Cardiac fibroblast (primary cell): ENCODE data around the gene KIAA1217.

ENCODE experiments used
- DNase-seq, 2 donors: peaks; one replicate each; pipeline versions ENCODE4 v3.0.0 to v3.0.0-alpha.2; 2010; ENCODE audit warnings: low read depth in 2 of 2
- H3K4me3 ChIP-seq, 2 donors: replicated peaks in 1 of 2; 1 replicate in 1 of 2; 2 replicates in 1 of 2; pipeline ENCODE4 v1.5.1; 2011; ENCODE audit warnings: low read depth in 2 of 2, low read length in 2 of 2, mild to moderate bottlenecking in 2 of 2, moderate library complexity in 1 of 2
- TF ChIP-seq, protein P1 (sequence below): IDR thresholded peaks from one replicate; pipeline ENCODE4 v1.5.1; 2011; ENCODE audit warnings: low read depth, mild to moderate bottlenecking, low read length, inconsistent platforms

Gene KIAA1217

DNA sequence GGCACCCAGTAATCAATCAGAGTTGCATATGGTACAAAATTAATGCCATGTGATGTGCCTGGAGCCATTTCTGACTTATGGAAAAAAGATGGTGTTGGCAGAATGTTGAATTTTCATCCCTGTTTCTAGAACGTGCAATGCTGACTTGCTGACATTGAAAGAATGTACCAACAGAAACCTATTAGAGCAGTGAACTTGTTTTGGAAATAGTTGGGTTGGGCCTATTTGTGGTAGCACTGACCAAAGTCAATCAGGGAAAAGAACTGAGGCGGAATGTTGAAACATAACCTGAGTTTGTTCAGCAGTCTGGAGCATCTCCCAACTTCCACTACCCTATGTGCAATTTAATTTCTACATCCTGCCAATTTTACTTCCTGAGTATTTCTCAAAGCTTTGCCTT, 11.7 kb upstream of the KIAA1217 start:
- TF ChIP-seq, protein P1, sequence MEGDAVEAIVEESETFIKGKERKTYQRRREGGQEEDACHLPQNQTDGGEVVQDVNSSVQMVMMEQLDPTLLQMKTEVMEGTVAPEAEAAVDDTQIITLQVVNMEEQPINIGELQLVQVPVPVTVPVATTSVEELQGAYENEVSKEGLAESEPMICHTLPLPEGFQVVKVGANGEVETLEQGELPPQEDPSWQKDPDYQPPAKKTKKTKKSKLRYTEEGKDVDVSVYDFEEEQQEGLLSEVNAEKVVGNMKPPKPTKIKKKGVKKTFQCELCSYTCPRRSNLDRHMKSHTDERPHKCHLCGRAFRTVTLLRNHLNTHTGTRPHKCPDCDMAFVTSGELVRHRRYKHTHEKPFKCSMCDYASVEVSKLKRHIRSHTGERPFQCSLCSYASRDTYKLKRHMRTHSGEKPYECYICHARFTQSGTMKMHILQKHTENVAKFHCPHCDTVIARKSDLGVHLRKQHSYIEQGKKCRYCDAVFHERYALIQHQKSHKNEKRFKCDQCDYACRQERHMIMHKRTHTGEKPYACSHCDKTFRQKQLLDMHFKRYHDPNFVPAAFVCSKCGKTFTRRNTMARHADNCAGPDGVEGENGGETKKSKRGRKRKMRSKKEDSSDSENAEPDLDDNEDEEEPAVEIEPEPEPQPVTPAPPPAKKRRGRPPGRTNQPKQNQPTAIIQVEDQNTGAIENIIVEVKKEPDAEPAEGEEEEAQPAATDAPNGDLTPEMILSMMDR: no peak
- H3K4me3 ChIP-seq: no peak overlapping the region
- no peak for DNase-seq

DNA sequence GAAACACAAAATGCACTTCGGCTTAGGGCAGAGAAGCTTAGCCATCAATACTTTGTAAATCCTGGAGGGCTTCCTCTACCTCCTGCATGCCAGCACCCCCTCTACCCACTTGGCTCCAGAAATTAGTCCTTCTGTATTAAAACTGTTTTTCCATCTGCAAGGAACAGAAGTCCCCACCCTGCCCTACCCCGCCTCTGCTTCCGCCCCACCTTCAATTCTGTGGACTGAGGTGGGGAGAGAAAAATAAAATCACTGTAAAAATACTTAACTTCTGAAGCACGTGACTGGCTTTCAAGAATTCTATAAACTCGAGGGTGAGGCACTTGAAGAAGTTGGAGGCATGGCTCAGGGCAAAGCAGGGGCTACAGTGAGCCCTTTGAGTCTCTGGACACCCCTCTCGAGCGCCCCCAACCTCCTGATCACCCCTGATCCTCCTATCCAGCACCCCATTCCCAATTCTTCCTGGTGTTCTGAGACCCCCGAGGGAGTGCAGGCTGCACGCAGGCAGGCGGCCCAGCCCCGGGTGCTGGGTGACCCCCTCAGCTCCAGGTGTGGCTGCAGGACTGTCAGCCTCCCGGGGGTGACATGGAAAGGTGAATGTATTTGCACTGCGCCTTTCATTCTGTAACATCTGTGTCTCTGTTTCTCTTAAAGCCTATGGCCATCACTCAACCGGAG, 7.3 kb upstream of the KIAA1217 start:
- TF ChIP-seq, protein P1: no peak
- no peak for DNase-seq

DNA sequence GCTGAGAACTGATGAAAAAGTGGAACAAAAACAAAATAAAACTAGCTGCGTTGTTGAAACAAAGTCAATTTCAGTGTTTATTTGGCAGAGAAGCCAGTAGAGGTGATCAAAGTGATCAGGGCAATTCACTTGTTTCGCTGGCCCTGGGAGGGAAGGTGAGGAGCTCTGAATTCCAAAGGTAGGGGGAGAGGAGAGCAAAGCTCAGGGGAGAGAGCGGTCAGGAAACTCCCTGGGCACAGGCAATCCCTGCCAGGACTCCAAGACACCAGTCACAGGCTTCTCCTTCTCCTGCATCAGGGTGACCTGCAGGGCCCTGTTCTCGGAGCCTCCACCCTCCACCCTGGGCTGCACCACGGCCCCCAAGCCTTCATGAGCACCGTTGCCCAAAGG, 6.8 kb upstream of the KIAA1217 start:
- TF ChIP-seq, protein P1: no peak
- DNase-seq: no peak
- no peak overlapping the region for H3K4me3 ChIP-seq

More for the DNA sequence above, 7.3 kb upstream of the KIAA1217 start:
- H3K4me3 ChIP-seq: no peak overlapping the region

DNA sequence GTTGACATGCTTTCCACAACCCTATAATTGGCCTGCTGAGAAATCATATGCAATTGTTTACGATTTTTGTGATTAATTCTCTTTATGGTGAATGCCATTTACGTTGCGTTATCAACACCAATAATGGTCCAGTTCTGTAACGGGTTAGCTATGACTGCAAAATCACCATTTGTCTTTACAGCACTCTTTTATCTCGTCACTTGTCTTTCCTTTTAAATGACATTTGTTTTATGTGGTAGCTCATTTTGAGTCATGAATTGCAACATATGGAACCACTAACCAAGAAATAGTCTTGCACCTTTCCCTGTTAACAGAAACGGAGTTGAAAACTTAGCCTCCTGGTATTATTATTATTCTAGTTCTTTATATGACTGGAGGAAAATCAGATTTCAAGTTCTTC, 3.1 kb upstream of the KIAA1217 start:
- no peak for DNase-seq
- TF ChIP-seq, protein P1: no peak
- no peak overlapping the region for H3K4me3 ChIP-seq

DNA sequence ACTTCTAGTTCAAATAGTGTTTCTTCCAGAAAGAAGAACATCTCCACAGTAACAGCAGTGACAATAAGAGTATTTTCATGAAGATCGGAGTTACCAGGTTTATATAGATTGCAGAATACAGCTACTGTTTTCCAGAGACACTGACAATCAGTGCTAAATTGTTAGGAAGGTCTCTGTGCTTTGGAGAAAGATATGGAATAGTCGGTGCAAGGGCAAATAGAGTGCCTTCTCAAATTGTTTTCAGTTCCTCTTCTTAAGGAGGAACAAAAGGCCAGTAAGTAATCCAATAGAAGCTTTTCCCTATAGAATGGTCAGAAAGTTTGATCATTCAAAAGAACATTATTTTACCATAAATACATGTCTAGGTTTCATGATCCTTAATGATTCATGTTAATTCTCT, 2.6 kb upstream of the KIAA1217 start:
- H3K4me3 ChIP-seq: no peak overlapping the region
- TF ChIP-seq, protein P1: no peak
- no peak for DNase-seq

DNA sequence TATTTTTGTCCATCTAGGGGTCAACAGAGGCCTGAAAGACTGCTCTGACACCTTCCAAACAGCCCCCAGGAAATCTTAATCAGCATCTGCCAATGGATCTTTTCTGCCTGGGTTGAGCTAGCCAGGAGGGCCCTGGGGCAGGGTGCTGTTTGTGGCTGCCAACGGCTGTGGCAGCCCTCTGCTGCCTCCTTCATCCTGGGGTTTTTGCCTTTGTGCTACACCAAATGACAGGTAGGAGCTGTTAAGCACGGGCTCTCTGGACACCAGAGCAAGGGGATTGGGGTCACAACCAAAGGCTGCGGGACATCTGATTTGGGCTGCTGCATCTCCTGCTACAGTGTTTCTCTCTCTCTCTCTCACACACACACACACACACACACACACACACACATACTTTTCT, 2.0 kb upstream of the KIAA1217 start:
- no peak overlapping the region for H3K4me3 ChIP-seq
- no peak for DNase-seq
- TF ChIP-seq, protein P1: no peak

DNA sequence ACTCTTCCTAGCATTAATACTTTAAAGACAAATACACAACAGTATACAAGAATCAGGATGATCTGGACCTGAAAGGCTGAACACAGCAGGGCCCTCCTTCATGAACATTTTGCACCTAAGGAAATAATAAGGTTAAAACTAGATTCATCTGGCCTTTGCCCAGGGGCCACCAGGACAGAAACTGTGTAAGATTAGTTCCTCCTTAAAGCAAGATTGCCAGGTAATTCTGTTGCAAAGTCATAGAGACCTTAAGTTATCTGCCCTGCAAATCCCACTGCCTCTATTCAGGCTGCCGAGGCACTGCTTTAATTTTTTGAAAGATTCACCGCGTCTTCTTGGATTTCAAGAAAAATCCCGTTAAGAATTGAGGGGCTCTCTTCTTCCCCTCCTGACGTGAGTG, 1.6 kb upstream of the KIAA1217 start:
- TF ChIP-seq, protein P1: no peak
- DNase-seq: peak in 1 of 2 donors; percentile 2
- no peak overlapping the region for H3K4me3 ChIP-seq
